GM21576 (cell line): ENCODE measurements around the gene CCL24.
"Not testable (repeated sequence)": the region's sequence is repeated elsewhere in the genome, so short reads cannot be mapped to it uniquely, and the experiment has no call there.

Source experiments
- ATAC-seq: cut with Tn5 transposase; IDR thresholded peaks from one replicate; pipeline ENCODE4 v1.9.1; 2021; ENCODE audit warnings: mild to moderate bottlenecking, moderate library complexity; ENCODE audit not compliant: unreplicated experiment

The CCL24 gene

DNA sequence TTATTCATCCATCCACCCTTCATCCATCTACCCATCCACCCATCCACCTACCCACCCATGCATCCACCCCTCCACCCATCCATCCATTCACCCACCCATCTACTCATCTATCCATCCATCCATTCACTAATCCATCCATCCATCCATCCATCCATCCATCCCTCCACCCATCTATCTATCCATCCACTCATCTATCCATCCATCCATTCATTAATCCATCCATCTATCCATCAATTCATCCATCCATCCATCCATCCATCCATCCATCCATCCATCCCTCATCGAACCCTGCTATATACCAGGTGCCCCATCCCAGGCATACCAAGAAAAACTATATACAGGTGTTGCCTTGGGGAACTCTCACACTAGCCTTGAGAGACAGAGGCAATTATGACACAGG, 7.1 kb upstream of the CCL24 start:
- no peak for ATAC-seq

DNA sequence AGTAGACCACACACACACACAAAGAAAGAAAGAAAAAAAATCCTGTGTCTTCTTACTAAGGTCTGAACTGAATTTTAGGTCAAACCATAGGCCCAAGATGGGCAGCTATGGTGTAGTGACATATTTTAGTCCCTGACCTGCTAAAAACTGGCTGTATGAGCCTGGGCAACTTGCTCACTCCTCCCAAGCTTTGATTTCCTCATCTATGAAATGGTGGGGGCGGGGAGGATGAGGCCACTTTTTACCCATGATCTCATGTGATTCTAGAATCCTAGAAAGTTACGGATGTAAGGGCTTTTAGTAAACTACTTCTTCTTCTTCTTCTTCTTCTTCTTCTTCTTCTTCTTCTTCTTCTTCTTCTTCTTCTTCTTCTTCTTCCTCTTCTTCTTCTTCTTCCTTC, 6.1 kb upstream of the CCL24 start:
- no peak for ATAC-seq

DNA sequence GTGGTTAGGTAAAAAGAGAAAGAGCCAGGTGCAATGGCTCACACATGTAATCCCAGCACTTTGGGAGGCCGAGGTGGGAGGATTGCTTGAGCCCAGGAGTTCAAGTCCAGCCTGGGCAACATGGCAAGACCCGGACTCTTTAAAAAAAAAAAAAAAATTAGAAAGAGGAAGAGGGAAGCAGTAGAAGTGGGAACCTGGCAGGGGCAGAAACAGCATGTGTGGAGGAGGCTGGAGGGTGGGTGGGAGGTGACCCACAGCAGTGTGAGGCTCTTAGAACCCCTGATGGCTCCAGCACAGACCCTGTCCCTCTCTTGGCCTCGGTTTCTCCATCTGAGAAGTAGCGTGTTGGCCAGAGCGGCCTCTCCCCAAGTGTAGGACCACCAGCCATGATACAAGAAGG, 4.9 kb upstream of the CCL24 start:
- ATAC-seq = no peak

DNA sequence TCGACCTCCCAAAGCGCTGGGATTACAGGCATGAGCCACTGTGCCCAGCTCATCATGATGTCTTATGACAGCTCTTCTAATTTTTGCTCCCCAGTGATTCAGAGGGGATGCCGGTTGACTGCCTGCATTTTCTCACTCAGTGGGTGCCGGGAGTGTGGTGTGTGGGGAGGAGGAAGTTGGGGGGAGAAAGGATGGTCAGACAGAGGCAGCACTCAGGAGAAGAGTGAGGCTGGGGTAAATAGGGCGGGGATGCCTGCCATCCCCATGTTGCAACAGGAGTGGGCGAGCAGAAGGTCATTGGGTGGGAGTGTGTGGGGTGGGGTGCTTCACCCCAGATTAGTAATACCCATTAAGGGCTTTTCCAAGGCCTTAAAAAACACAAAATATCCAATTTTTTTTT, 3.5 kb upstream of the CCL24 start:
- no peak for ATAC-seq

DNA sequence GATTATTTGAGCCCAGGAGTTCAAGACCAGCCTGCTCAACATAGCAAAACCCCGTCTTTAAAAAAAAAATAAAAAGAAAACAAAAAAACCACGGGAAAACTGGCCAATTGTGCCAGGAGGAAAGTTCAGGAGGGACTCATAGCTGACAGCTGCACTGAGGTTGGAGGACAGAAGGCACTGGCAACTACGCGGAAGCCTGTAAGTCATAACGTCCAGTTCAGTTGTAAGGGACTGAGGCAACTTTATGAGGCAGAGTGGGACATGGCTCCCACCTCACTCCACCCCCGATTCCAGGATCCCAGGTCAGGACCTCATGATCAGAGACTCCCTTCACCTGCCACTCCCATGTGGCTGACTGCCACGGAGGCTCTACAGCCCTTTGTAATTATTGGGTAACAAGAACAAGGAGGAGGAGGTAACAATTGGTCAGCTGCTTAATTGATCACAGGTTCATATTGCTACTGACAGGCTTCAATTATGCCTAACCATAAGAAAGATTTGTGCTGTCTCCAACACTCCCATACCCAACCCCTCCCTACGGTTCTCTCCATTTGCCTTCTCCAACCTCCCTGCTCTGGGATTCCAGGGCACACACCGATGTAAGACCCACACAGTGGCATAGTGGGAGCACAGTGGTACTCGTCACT, 1.9 kb upstream of the CCL24 start:
- no peak for ATAC-seq

DNA sequence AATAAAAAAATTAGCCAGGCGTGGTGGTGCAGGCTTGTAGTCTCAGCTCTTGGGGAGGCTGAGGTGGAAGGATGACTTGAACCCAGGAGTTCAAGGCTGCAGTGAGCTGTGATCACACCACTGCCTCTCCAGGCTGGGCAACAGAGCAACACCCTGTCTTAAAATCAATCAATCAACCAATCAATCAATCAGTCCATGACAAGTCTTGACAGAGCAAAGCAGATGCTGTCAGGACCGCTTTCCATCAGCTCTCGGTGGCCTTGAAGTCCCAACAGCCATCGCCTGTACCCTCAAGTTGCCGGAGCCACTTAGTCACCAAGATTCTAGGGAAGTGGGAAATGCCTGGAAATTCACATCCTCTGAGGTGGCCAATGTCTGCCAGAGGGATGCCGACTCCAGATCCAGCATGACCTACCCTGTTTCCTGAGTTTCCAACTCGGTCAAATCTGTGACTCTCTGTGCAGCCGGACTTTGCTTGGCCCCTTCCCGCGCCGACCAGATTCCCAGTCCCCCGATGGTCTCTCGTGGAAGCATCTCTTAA, 871 bp upstream of the CCL24 start:
- no peak for ATAC-seq

DNA sequence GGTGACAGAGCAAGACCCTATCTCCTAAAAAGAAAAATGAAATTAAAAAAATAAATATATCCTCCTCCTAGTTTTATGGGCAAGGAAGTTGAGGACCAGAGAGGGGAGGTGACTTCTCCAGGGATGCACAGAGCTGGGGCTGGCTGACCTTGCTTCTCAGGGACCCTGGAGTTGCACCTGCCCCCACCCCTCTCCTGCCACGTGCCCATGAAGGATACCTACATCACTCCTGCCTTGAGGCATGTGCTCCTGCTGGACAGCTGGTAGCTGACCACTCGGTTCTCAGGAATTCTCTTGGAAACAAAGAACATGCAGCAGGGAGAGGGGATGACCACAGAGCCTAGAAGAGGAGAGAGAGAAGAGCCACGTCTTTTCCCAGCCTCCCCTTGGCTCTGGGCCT, 522 bp downstream of the CCL24 start:
- ATAC-seq = no peak

DNA sequence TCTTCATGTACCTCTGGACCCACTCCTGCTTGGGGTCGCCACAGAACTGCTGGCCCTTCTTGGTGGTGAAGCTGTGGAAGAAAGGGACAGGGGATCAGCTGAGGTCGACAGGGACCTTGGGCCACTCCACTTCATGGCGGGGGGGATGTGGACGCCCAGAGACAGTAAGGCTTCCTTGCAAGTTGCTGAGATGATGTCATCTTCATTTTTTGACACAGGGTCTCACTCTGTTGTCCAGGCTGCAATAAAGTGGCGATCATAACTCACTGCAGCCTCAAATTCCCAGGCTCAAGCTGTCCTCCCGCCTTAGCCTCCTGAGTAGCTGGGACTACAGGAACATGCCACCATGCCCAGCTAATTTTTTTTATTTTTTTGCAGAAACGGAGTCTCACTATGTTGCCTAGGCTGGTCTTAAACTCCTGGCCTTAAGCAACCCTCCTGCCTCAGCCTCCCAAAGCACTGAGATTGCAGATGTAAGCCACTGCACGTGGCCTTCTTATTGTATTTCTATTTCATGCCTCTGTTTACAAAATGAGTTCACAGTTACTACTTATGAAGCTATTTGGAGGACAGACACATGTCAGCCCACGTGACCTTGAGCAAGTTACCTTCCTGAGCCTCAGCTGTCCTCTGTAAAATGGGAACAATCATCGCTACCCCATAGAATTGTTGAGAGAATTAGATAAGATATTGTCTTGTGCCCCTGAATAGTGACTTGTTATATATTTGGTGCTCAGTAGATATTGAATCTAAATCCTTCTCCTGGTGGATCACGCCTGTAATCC, 1.5 kb downstream of the CCL24 start:
- no peak for ATAC-seq

DNA sequence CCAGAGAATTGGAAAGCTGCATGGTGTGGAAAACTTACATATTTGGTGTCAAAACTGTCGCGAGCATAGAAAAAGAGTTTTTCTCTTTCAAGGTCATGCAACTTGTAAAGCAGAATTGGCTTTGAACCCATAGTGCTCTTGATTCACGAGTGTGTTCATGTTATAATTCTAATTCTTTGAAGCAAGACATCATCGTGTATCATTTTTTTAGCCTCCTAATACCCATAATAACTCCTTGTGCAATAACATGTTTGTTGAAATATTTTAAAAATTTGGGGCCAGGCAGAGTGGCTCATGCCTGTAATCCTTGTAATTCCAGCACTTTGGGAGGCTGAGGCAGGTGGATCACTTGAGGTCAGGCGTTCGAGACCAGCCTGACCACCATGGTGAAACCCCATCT, 4.2 kb downstream of the CCL24 start:
- ATAC-seq = no peak

DNA sequence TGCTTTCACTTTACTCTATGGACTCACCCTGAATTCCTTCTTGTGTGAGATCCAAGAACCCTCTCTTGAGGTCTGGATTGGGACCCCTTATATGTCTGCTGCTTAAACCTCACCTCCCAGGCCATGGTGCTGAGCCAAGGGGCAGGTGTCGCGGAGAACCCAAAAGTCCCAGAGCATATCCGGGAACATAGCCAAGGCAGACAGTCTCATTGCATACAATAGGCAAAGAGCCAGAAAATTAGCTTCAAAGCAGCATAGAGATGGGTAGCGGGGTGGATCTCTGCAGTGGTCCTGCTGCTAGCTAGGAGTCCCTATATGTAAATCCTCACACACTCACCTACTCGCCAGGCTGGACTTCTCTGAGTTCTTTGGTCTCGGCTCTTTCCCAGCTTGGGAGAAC, 5.5 kb downstream of the CCL24 start:
- ATAC-seq = no peak

DNA sequence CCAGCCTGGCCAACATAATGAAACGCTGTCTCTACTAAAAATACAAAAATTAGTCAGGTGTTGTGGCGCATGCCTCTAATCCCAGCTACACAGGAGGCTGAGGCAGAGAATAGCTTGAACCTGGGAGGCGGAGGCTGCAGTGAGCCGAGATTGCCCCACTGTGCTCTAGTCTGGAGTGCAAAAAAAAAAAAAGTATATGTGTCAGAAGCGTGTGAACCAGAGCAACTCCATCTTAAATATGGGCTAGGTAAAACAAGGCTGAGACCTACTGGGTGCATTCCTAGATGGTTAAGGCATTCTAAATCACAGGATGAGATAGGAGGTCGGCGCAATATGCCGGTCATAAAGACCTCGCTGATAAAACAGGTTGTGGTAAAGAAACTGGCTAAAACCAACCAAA, 6.2 kb downstream of the CCL24 start:
- no peak for ATAC-seq

DNA sequence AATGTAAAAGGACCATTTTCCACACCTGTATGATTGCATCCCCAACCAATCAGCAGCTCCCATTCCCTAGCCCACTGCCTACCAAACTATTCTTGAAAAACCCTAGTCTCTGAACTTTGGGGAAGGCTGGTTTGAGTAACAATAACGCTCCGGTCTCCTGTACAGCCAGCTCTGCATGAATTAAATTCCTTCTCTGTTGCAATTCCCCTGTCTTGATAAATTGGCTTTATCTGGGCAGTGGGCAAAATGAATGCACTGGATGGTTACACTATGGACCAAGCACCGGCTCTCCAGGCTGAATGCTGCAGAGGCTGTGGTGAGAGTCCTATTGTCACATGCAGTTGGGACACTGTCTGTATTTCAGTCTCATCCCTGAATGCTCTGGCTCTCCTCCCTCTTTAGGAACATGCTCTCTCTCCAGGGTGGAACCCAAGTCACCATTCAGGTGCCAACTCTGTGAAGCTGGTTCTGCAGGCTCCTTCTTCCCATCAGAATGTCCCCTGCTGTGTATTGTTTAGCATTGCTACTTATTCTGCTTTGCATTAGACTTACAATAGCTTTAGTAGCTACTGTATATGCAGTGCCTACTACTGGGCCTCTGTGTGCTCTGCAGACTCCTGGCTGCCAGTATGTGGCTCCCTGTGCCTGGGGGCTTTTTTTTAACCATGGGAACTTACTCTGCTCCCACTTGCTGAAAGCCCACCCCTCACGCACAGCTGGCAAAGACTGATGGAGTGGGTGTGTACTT, 6.9 kb downstream of the CCL24 start:
- no peak for ATAC-seq

DNA sequence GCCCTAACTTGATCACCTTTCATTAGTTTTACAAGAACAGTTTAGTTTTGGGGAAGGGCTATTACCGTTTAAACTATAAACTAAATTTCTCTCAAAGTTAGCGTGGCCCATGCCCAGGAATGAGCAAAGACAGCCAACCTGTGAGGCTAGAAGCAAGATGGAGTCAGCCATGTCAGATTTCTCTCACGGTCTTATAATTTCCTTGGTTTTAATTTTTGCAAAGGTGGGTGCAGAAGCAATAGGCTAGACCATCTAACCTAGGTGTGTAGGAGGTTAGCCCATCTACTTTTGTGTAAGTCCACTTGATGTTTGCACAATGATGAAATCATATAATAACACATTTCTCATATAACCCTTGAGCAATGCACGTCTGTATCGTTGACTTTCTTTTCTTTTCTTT, 8.9 kb downstream of the CCL24 start:
- ATAC-seq = no peak

DNA sequence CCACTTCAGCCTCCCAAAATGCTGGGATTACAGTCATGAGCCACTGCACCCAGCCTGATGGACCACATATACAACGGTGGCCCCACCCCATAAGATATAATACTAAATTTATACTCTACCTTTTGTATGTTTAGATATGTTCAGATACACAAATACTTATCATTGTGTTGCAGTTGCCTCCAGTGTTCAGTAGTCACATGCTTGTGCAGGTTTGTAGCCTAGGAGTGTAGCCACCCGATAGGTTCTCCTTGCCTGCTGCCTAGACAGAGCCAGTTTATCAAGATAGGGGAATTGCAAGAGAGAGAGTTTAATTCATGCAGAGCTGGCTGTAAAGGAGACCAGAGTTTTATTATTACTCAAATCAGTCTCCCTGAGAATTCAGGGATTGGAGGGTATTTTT, 9.6 kb downstream of the CCL24 start:
- no peak for ATAC-seq

DNA sequence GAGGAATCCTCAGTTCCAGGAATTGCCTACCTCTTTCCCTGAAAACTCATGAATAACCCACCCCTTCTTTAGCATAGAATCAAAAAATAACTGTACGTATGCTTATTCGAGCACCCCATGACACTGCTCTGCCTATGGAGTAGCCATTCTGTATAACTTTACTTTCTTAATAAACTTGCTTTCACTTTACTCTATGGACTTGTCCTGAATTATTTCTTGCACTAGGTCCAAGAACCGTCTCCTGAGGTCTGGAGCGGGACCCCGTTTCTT, 11.1 kb downstream of the CCL24 start:
- ATAC-seq = no peak

DNA sequence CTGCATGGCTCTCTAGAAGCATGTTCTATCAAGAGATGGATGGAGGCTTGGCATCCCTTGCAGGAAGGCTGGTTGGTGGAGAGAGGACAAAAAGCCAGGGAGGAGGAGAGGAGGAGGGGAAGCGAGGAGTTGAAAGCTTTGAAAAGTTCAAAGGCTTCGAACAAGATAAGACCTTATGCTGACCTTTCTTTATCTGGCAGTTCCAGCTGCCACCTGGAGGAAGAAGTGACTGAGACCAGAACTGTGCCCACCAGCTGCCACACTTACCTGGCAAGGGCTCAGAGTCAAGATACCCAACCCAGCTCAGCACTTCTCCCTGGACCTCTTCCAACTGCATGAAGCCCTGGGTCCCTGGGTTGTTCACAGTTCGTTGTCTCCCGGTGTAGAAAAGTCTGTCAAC, 14.8 kb downstream of the CCL24 start:
- no peak for ATAC-seq

DNA sequence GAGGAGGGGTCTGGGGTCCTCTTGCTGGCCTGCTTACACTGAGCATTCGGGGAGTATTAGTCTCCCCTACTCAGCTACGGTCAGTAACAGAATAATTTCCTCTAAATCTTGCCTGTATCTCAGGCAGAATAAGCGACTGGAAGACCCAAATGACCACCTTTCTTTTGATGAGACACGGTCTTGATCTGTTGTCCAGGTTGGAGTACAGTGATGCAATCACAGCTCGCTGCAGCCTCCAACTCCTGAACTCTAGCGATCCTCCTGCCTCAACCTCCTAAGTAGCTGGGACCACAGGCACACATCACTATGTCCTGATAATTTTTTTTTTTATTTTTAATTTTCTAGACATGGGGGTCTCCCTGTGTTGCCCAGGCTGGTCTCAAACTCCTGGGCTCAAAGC, 17.2 kb downstream of the CCL24 start:
- ATAC-seq = no peak

DNA sequence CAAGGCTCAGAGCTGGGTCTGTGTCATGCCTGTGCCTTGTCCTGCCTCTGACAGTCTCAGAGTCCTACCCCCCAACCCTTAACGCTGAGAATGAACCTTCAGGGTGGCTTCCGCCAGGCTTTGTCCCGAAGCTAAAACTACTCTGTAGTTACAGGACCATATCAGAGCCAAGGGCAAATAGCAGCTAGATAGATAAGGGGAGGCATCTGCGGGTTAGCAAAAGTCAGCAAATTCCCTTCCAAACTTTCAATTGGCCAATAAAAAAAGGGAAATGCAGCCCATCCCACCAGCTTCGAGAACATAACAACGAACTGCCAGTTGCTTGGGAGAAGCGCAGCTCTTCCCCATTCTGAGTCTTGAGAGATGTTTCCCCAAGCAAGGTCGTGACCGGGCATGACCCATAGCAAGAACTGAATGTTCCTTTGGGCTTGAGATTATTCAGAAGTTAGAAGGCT, 17.7 kb downstream of the CCL24 start:
- no peak for ATAC-seq

DNA sequence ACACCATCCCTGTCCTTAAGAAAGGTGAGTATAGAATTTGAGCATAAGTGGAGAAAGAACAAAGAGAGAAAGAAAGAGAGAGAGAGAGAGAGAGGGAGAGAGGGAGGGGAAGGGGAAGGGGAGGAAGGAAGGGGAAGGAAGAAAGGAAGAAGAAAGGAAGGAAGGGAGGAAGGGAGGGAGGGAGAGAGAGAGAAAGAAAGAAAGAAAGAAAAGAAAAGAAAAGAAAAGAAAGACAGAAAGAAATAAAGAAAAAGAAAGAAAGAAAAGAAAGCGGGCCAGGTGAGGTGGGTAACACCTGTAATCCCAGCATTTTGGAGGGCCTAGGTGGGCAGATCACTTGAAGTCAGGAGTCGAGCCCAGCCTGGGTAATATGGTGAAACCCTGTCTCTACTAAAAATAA, 19.9 kb downstream of the CCL24 start:
- ATAC-seq = no peak

DNA sequence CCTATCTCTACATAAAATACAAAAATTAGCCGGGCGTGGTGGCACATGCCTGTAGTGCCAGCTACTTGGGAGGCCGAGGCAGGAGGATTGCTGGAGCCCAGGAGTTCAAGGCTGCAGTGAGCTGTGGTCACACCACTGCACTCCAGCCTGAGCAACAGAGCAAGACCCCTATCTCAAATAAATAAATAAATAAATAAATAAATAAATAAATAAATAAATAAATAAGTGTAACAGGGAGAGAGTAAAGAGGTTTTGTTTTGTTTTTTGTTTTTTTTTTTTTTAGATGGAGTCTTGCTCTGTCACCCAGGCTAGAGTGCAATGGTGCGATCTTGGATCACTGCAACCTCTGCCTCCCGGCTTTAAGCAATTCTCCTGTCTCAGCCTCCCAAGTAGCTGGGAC, 21.0 kb downstream of the CCL24 start:
- not testable (repeated sequence) for ATAC-seq

DNA sequence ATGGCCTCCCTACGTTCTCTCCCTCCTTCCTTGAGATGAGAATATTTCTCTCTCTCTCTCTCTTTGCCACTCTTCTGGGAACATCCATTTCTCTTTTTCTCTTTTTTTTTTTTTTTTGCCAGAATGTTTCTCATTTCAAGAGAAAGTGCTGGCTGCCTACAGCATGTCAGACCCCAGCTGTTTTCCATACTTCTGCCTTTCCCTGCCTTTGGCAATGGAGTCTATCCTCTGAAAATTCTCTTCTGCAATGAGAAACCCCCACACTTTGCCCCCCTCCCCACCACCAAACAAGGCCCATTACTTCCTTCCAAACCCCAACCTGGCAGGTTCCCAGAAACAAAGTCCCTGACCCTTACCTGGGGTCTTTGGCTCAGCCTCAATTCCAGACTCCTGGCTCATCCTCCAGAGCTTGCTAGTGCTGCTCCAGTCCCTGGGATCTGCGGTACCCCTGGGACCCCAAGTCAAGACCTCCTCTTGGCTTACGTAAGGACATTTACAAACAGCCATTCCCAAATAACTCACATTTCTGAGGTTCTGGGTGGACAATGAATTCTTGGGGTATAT, 24.2 kb downstream of the CCL24 start:
- no peak for ATAC-seq
